GM19240 (cell line): Measurements from ENCODE around the gene NOL9.

ENCODE experiments used
- DNase-seq: peaks from one replicate; pipeline ENCODE4 v3.0.0; 2011; ENCODE audit warnings: low spot score; ENCODE audit not compliant: insufficient read length

NOL9 gene

GRCh38 chr1:6521536-6521935, 32.8 kb downstream of the NOL9 start:
- DNase-seq: no peak

GRCh38 chr1:6519935-6520671, 34.2 kb downstream of the NOL9 start:
- no peak for DNase-seq

- no peak for DNase-seq
Observed at GRCh38 chr1:6519491-6519934, 34.8 kb downstream of the NOL9 start.

- DNase-seq: no peak
Observed at GRCh38 chr1:6517435-6517851, 36.9 kb downstream of the NOL9 start.

- DNase-seq: no peak
Observed at GRCh38 chr1:6515771-6516170, 38.5 kb downstream of the NOL9 start.

- no peak for DNase-seq
Observed at GRCh38 chr1:6513320-6513801, 41.0 kb downstream of the NOL9 start.

GRCh38 chr1:6512908-6513280, 41.4 kb downstream of the NOL9 start:
- DNase-seq: no peak

GRCh38 chr1:6512245-6512907, 41.9 kb downstream of the NOL9 start:
- DNase-seq: no peak

- DNase-seq: no peak
Observed at GRCh38 chr1:6511561-6512244, 42.6 kb downstream of the NOL9 start.

- DNase-seq: no peak
Observed at GRCh38 chr1:6511056-6511455, 43.3 kb downstream of the NOL9 start.

GRCh38 chr1:6510493-6510892, 43.8 kb downstream of the NOL9 start:
- no peak for DNase-seq

GRCh38 chr1:6509919-6510291, 44.4 kb downstream of the NOL9 start:
- DNase-seq: no peak

GRCh38 chr1:6509220-6509918, 44.9 kb downstream of the NOL9 start:
- DNase-seq: no peak

GRCh38 chr1:6508816-6509189, 45.5 kb downstream of the NOL9 start:
- no peak for DNase-seq

GRCh38 chr1:6508154-6508815, 46.0 kb downstream of the NOL9 start:
- no peak for DNase-seq

GRCh38 chr1:6507461-6507911, 46.8 kb downstream of the NOL9 start:
- DNase-seq: no peak

- no peak for DNase-seq
Observed at GRCh38 chr1:6507037-6507428, 47.3 kb downstream of the NOL9 start.

GRCh38 chr1:6506210-6507036, 47.9 kb downstream of the NOL9 start:
- no peak for DNase-seq

- no peak for DNase-seq
Observed at GRCh38 chr1:6505367-6506209, 48.7 kb downstream of the NOL9 start.
